Endothelial cell (in vitro differentiated cells): ENCODE results near the gene ORMDL3. TPM values are rescaled to one million over a fixed set of nuclear protein-coding genes. Genes with fewer than 3 reads are reported as not detected.
"Not testable (repeated sequence)": the region's sequence is repeated elsewhere in the genome, so short reads cannot be mapped to it uniquely, and the experiment has no call there.

Source experiments
- DNase-seq: peaks from one replicate; pipeline ENCODE4 v3.0.0; 2021; ENCODE audit warnings: low spot score
- H3K27ac Mint-ChIP-seq: one replicate; pipeline ENCODE4 v1.8.0; 2021; ENCODE audit warnings: mixed read lengths, inconsistent platforms; ENCODE audit not compliant: unreplicated experiment
- H3K27me3 Mint-ChIP-seq: one replicate; pipeline ENCODE4 v1.8.0; 2021; ENCODE audit warnings: mild to moderate bottlenecking, moderate library complexity, mixed read lengths, inconsistent platforms; ENCODE audit not compliant: unreplicated experiment
- H3K36me3 Mint-ChIP-seq: one replicate; pipeline ENCODE4 v1.8.0; 2021; ENCODE audit warnings: mild to moderate bottlenecking, low read depth, mixed read lengths, inconsistent platforms; ENCODE audit not compliant: unreplicated experiment
- H3K4me1 Mint-ChIP-seq: one replicate; pipeline ENCODE4 v1.8.0; 2021; ENCODE audit warnings: mild to moderate bottlenecking, mixed read lengths, inconsistent platforms; ENCODE audit not compliant: unreplicated experiment
- H3K4me3 Mint-ChIP-seq: one replicate; pipeline ENCODE4 v1.8.0; 2021; ENCODE audit warnings: mild to moderate bottlenecking, mixed read lengths, inconsistent platforms; ENCODE audit not compliant: unreplicated experiment
- H3K9me3 Mint-ChIP-seq: one replicate; pipeline ENCODE4 v1.8.0; 2021; ENCODE audit warnings: mixed read lengths, inconsistent platforms; ENCODE audit not compliant: unreplicated experiment
- CTCF ChIP-seq: fragments of 200-600 bp; sonication (generic); IDR thresholded peaks from one replicate; pipeline ENCODE4 v1.5.0; 2021; ENCODE audit warnings: antibody characterized with exemption; ENCODE audit not compliant: unreplicated experiment
- total RNA-seq: library from RNA; stranded (reverse); fragmentation: NEBNext Ultra II Directional; extraction: Animal tissue kit (Norgen Biotek cat#: 25700); gene quantifications from one replicate; pipeline ENCODE4 v1.2.1, GENCODE V29; 2021; ENCODE audit not compliant: unreplicated experiment

Gene ORMDL3
- total RNA-seq, 1 donor from 2014 or later, result 49.3 TPM

- no peak overlapping the region for H3K27ac Mint-ChIP-seq
- H3K36me3 Mint-ChIP-seq, result peaks cover 5% of the 10 kb centered on the region
- DNase-seq, result no peak
- peaks cover 2% of the 10 kb centered on the region for H3K27me3 Mint-ChIP-seq
- no peak for TF ChIP-seq CTCF
- no peaks in the 10 kb centered on the region for H3K9me3 Mint-ChIP-seq
- H3K4me1 Mint-ChIP-seq, result peaks cover 3% of the 10 kb centered on the region
- no peak overlapping the region for H3K4me3 Mint-ChIP-seq
These were observed 11.8 kb downstream of the ORMDL3 start for GRCh38 chr17:39915559-39915958.

DNA sequence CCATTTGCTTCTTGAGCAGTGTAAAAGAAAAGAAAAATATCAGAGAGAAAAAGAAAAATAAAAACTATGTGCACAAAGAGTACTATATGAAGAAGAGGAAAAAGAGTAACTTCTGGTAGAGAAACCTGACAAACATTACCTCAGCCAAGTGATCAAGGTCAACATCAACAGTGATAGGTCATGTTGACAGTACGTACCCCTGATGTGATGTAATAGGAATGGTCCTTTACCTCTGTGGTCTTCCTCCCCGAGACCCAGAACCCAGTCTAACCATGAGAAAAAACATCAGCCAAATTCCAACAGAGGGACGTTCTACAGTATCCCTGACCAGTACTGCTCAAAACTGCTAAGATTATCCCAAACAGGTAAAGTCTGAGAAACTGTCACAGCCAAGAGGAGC is 13.4 kb downstream of the ORMDL3 start:
- Mint-ChIP-seq H3K36me3 (peaks cover 5% of the 10 kb centered on the region), H3K27ac (no peak overlapping the region), H3K27me3 (no peaks in the 10 kb centered on the region), H3K4me3 (no peak overlapping the region), H3K4me1 (peaks cover 3% of the 10 kb centered on the region), H3K9me3 (no peaks in the 10 kb centered on the region)
- DNase-seq, result no peak
- TF ChIP-seq CTCF, result no peak

GRCh38 chr17:39908789-39909352 is 18.5 kb downstream of the ORMDL3 start:
- DNase-seq, result no peak
- Mint-ChIP-seq H3K27me3 (no peaks in the 10 kb centered on the region), H3K27ac (no peak overlapping the region), H3K4me1 (no peaks in the 10 kb centered on the region), H3K4me3 (no peak overlapping the region), H3K9me3 (no peaks in the 10 kb centered on the region), H3K36me3 (peaks cover 7% of the 10 kb centered on the region)
- TF ChIP-seq CTCF, result no peak

GRCh38 chr17:39904990-39905288 is 22.5 kb downstream of the ORMDL3 start:
- Mint-ChIP-seq H3K27ac (no peak overlapping the region), H3K36me3 (peaks cover 2% of the 10 kb centered on the region), H3K4me1 (no peaks in the 10 kb centered on the region), H3K4me3 (no peak overlapping the region), H3K9me3 (no peaks in the 10 kb centered on the region), H3K27me3 (no peaks in the 10 kb centered on the region)
- no peak for TF ChIP-seq CTCF
- no peak for DNase-seq

DNA sequence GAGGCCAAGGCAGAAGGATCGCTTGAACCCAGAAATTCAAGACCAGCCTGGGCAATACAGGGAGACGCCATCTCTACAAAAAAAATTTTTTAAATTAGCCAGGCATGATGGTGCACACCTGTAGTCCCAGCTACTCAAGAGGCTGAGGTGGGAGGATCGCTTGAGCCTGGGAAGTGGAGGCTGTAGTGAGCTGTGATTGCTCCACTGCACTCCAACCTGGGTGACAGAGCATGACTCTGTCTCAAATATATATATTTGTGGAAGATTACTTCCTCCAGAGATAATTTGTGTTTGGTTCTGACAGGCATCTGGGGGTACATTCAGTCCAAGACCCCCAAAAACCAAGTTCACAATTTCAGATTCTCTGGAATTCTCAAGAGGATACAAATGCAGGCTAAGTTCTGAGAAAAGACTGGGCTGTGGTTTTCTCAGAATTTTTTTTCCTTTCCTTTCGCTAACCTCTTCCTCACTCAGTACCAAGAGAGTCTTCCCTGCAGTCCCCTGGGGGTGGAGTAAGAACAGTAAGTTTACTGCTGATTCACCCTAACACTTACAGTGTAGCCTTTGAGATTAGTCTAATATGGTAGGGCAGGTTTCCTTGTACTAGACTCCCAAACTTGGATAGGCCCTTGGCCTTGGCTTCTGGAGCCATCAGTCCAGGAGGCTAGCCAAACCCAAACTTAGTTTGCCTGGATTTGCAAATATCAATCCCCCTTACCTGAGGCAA is 24.1 kb downstream of the ORMDL3 start:
- no peak overlapping the region for H3K4me3 Mint-ChIP-seq
- H3K9me3 Mint-ChIP-seq, result no peaks in the 10 kb centered on the region
- DNase-seq, result no peak
- H3K36me3 Mint-ChIP-seq, result peaks cover 2% of the 10 kb centered on the region
- no peak for TF ChIP-seq CTCF
- no peaks in the 10 kb centered on the region for H3K4me1 Mint-ChIP-seq
- H3K27me3 Mint-ChIP-seq, result no peaks in the 10 kb centered on the region
- no peak overlapping the region for H3K27ac Mint-ChIP-seq

GRCh38 chr17:39902027-39902426 is 25.4 kb downstream of the ORMDL3 start:
- not testable (repeated sequence) for H3K27ac Mint-ChIP-seq, H3K9me3 Mint-ChIP-seq, DNase-seq, H3K4me3 Mint-ChIP-seq, H3K27me3 Mint-ChIP-seq, H3K4me1 Mint-ChIP-seq, H3K36me3 Mint-ChIP-seq
